ENCODE data around the gene TBC1D13. TPM values are rescaled to one million over a fixed set of nuclear protein-coding genes. Genes with fewer than 3 reads are reported as not detected.
A peak's percentile ranks its signal among the peaks of the same experiment; 100 is the strongest.

TBC1D13 gene
- total RNA-seq, 1 experiment from 2014 or later: 2.0 TPM

- Histone ChIP-seq H3K9me3 (no peaks in the 10 kb centered on the region), H3K27me3 (no peaks in the 10 kb centered on the region), H3K36me3 (peaks cover 7% of the 10 kb centered on the region), H3K4me3 (no peak overlapping the region)
- no peak for DNase-seq
These were observed 22.1 kb downstream of the TBC1D13 start for GRCh38 chr9:128809036-128809599.

- Histone ChIP-seq H3K36me3 (peaks cover 7% of the 10 kb centered on the region), H3K4me3 (no peak overlapping the region), H3K27me3 (no peaks in the 10 kb centered on the region), H3K9me3 (no peaks in the 10 kb centered on the region)
- no peak for DNase-seq
These were observed 22.8 kb downstream of the TBC1D13 start for GRCh38 chr9:128809831-128810230.

- no peaks in the 10 kb centered on the region for H3K27me3 ChIP-seq
- DNase-seq: no peak
- H3K4me3 ChIP-seq: no peak overlapping the region
- no peaks in the 10 kb centered on the region for H3K9me3 ChIP-seq
- H3K36me3 ChIP-seq: peaks cover 4% of the 10 kb centered on the region
These were observed 23.8 kb downstream of the TBC1D13 start for GRCh38 chr9:128810873-128811272.

GRCh38 chr9:128818099-128818838, 31.2 kb downstream of the TBC1D13 start, which contains the start of gene ENDOG:
Gene ENDOG, plus strand, starts transcription at chr9:128818500. Its CDS starts 185 bp downstream, at chr9:128818685.
- H3K36me3 ChIP-seq: peaks cover 5% of the 10 kb centered on the region; the same call in 1 of the 2 replicates
- DNase-seq: peak; percentile 96
- H3K9me3 ChIP-seq: no peaks in the 10 kb centered on the region; the same call in 1 of the 2 replicates
- peak within 1 kb of the TSS; percentile 52 for H3K4me3 ChIP-seq
- no peaks in the 10 kb centered on the region for H3K27me3 ChIP-seq

GRCh38 chr9:128818839-128819715, 32.0 kb downstream of the TBC1D13 start:
- DNase-seq: no peak
- H3K36me3 ChIP-seq: peaks cover 5% of the 10 kb centered on the region; the same call in 1 of the 2 replicates
- H3K27me3 ChIP-seq: no peaks in the 10 kb centered on the region
- no peaks in the 10 kb centered on the region; the same call in 1 of the 2 replicates for H3K9me3 ChIP-seq
- peak overlapping the region; percentile 52 for H3K4me3 ChIP-seq

- H3K4me3 ChIP-seq: no peak overlapping the region; the same call in 1 of the 2 replicates
- peaks cover 5% of the 10 kb centered on the region; the same call in 1 of the 2 replicates for H3K36me3 ChIP-seq
- H3K9me3 ChIP-seq: no peaks in the 10 kb centered on the region; the same call in 1 of the 2 replicates
- no peaks in the 10 kb centered on the region for H3K27me3 ChIP-seq
- no peak for DNase-seq
These were observed 32.9 kb downstream of the TBC1D13 start for GRCh38 chr9:128819716-128820664.

- Histone ChIP-seq H3K36me3 (peaks cover 5% of the 10 kb centered on the region; the same call in 1 of the 2 replicates), H3K9me3 (no peaks in the 10 kb centered on the region; the same call in 1 of the 2 replicates), H3K4me3 (no peak overlapping the region), H3K27me3 (no peaks in the 10 kb centered on the region)
- no peak for DNase-seq
These were observed 33.9 kb downstream of the TBC1D13 start for GRCh38 chr9:128820665-128821583.

- no peaks in the 10 kb centered on the region for H3K27me3 ChIP-seq
- H3K36me3 ChIP-seq: peaks cover 13% of the 10 kb centered on the region
- H3K4me3 ChIP-seq: no peak overlapping the region
- no peaks in the 10 kb centered on the region; the same call in 1 of the 2 replicates for H3K9me3 ChIP-seq
- no peak for DNase-seq
These were observed 34.7 kb downstream of the TBC1D13 start for GRCh38 chr9:128821584-128822406.

GRCh38 chr9:128822407-128823042, 35.5 kb downstream of the TBC1D13 start:
- no peak for DNase-seq
- Histone ChIP-seq H3K36me3 (peaks cover 20% of the 10 kb centered on the region), H3K27me3 (no peaks in the 10 kb centered on the region), H3K4me3 (no peak overlapping the region), H3K9me3 (no peaks in the 10 kb centered on the region; the same call in 1 of the 2 replicates)

GRCh38 chr9:128823362-128823902, 36.4 kb downstream of the TBC1D13 start:
- no peak overlapping the region for H3K4me3 ChIP-seq
- peaks cover 27% of the 10 kb centered on the region for H3K36me3 ChIP-seq

GRCh38 chr9:128823903-128824406, 36.9 kb downstream of the TBC1D13 start:
- no peak overlapping the region for H3K4me3 ChIP-seq
- H3K9me3 ChIP-seq: no peaks in the 10 kb centered on the region
- no peak for DNase-seq
- no peaks in the 10 kb centered on the region for H3K27me3 ChIP-seq
- peaks cover 29% of the 10 kb centered on the region for H3K36me3 ChIP-seq

More at GRCh38 chr9:128823362-128823902, 36.4 kb downstream of the TBC1D13 start:
- H3K9me3 ChIP-seq: no peaks in the 10 kb centered on the region
- no peaks in the 10 kb centered on the region for H3K27me3 ChIP-seq
- DNase-seq: no peak

GRCh38 chr9:128824911-128825310, 37.9 kb downstream of the TBC1D13 start:
- peaks cover 27% of the 10 kb centered on the region for H3K36me3 ChIP-seq
- no peaks in the 10 kb centered on the region for H3K9me3 ChIP-seq
- H3K27me3 ChIP-seq: no peaks in the 10 kb centered on the region
- no peak overlapping the region for H3K4me3 ChIP-seq
- DNase-seq: no peak

GRCh38 chr9:128825923-128826700, 39.1 kb downstream of the TBC1D13 start:
- Histone ChIP-seq H3K4me3 (no peak overlapping the region), H3K27me3 (no peaks in the 10 kb centered on the region), H3K36me3 (peaks cover 27% of the 10 kb centered on the region), H3K9me3 (no peaks in the 10 kb centered on the region)
- DNase-seq: no peak

All from MG63 (cell line).